Smooth muscle cell (in vitro differentiated cells): ENCODE results near the gene ROBO2. TPM values are rescaled to one million over a fixed set of nuclear protein-coding genes. Genes with fewer than 3 reads are reported as not detected.

ENCODE experiments used
- DNase-seq: peaks from one replicate; lab custom pipeline; 2025; ENCODE audit not compliant: unreplicated experiment; lab: John Stamatoyannopoulos, UW
- H2AFZ ChIP-seq: fragments of 200-600 bp; sonication (generic); 2 replicates; pipeline ENCODE4 v1.6.0; 2016; ENCODE audit warnings: antibody characterized with exemption, low read depth, mild to moderate bottlenecking
- H3F3A ChIP-seq: fragments of 200-600 bp; sonication (generic); 2 replicates; pipeline ENCODE4 v1.6.0; 2017; ENCODE audit warnings: antibody characterized with exemption, low read depth
- H3K27ac ChIP-seq: fragments of 200-600 bp; sonication (generic); 2 replicates; pipeline ENCODE4 v1.5.1; 2016; ENCODE audit warnings: low read depth, mild to moderate bottlenecking
- H3K27me3 ChIP-seq: fragments of 200-600 bp; sonication (generic); 2 replicates; pipeline ENCODE4 v1.6.1; 2016; ENCODE audit warnings: low read depth, mild to moderate bottlenecking
- H3K36me3 ChIP-seq: fragments of 200-600 bp; sonication (generic); 2 replicates; pipeline ENCODE4 v1.5.1; 2016; ENCODE audit warnings: low read depth
- H3K4me1 ChIP-seq: fragments of 200-600 bp; sonication (generic); 2 replicates; pipeline ENCODE4 v1.5.1; 2016; ENCODE audit warnings: low read depth
- H3K4me2 ChIP-seq: fragments of 200-600 bp; sonication (generic); 2 replicates; pipeline ENCODE4 v1.6.0; 2016; ENCODE audit warnings: mild to moderate bottlenecking
- H3K4me3 ChIP-seq: fragments of 200-600 bp; sonication (generic); 2 replicates; pipeline ENCODE4 v1.5.1; 2016; ENCODE audit warnings: mild to moderate bottlenecking
- H3K79me2 ChIP-seq: fragments of 200-600 bp; sonication (generic); 2 replicates; pipeline ENCODE4 v1.6.0; 2016; ENCODE audit warnings: low read depth, mild to moderate bottlenecking
- H3K9ac ChIP-seq: fragments of 200-600 bp; sonication (generic); 2 replicates; pipeline ENCODE4 v1.6.0; 2016; ENCODE audit warnings: low read depth
- H3K9me3 ChIP-seq: fragments of 200-600 bp; sonication (generic); replicated peaks from 2 replicates; pipeline ENCODE4 v1.5.1; 2016; ENCODE audit warnings: low read depth
- H4K20me1 ChIP-seq: fragments of 200-600 bp; sonication (generic); 2 replicates; pipeline ENCODE4 v1.6.0; 2016; ENCODE audit warnings: low read depth
- CTCF ChIP-seq: fragments of 200-600 bp; sonication (generic); IDR thresholded peaks from 2 replicates; pipeline ENCODE4 v1.5.1; 2017; ENCODE audit warnings: borderline replicate concordance, mild to moderate bottlenecking, antibody characterized with exemption; ENCODE audit not compliant: insufficient read depth, poor library complexity, severe bottlenecking
- WGBS: methylation state at CpG from one replicate; pipeline ENCODE4 v1.1.7; 2016; ENCODE audit warnings: low lambda C conversion rate; 5-methylcytosine and 5-hydroxymethylcytosine counted together
- polyA plus RNA-seq: library from polyadenylated mRNA; unstranded; fragments of >200 nt; fragmentation: Nextera tagmentation; extraction: Ambion mirVana; gene quantifications from 2 replicates; pipeline ENCODE4 v1.2.1, GENCODE V29; 2016
- total RNA-seq: library from RNA; depleted of rRNA; stranded (reverse); fragments of >200 nt; gene quantifications from 2 replicates; pipeline ENCODE4 v1.2.3, GENCODE V29; 2014

Gene ROBO2
- total and polyA plus RNA-seq, 2 experiments from 2014 or later, result 23.9 to 54.4 TPM

- peaks cover 3% of the 10 kb centered on the region for H4K20me1 ChIP-seq
- H3K9me3 ChIP-seq, result no peaks in the 10 kb centered on the region
- no peak overlapping the region for H3K27ac ChIP-seq
- no peaks in the 10 kb centered on the region for H3K4me1 ChIP-seq
- 88% methylated on average over 3 of the region's 3 CpGs for WGBS
- H3K36me3 ChIP-seq, result no peaks in the 10 kb centered on the region
- H3F3A ChIP-seq, result no peaks in the 10 kb centered on the region
- H3K4me2 ChIP-seq, result no peak overlapping the region
- no peaks in the 10 kb centered on the region for H3K27me3 ChIP-seq
- no peak for TF ChIP-seq CTCF
- no peak overlapping the region for H2AFZ ChIP-seq
- no peaks in the 10 kb centered on the region for H3K79me2 ChIP-seq
- DNase-seq, result no peak
- H3K4me3 ChIP-seq, result no peak overlapping the region
- no peak overlapping the region for H3K9ac ChIP-seq
Observed at GRCh38 chr3:77125966-77126365, 86.1 kb downstream of the ROBO2 start.

DNA sequence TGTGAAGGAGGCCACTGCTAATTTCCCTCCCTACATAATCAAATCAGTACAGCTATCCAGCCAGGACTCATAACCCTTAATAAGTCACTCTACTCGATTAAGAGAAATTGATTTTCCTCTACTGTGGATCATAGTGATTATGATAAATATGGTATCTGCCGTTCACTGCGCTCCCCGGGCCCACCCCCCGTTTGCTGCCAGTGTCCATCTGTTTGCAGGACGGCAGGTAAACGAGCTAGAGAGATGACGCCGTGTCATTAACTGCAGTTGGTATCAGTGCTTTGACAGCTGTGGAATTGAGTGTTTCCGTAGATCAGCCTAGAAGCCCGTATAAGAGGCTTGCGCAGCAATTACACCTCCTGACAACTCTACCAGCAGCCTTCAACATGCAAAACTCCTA is 94.9 kb downstream of the ROBO2 start:
- H3K79me2 ChIP-seq, result no peaks in the 10 kb centered on the region
- no peaks in the 10 kb centered on the region for H3K9me3 ChIP-seq
- no peak overlapping the region for H3K4me3 ChIP-seq
- H2AFZ ChIP-seq, result no peak overlapping the region
- H3K36me3 ChIP-seq, result no peaks in the 10 kb centered on the region
- no peak overlapping the region for H3K4me2 ChIP-seq
- no peak overlapping the region for H3K9ac ChIP-seq
- no peaks in the 10 kb centered on the region for H3K27me3 ChIP-seq
- H4K20me1 ChIP-seq, result no peaks in the 10 kb centered on the region
- WGBS, result 91% methylated on average over 12 of the region's 12 CpGs
- TF ChIP-seq CTCF, result no peak
- no peak overlapping the region for H3K27ac ChIP-seq
- H3F3A ChIP-seq, result no peaks in the 10 kb centered on the region
- no peaks in the 10 kb centered on the region for H3K4me1 ChIP-seq
- no peak for DNase-seq

GRCh38 chr3:77137559-77137958 is 97.7 kb downstream of the ROBO2 start:
- H3K79me2 ChIP-seq, result no peaks in the 10 kb centered on the region
- H3K4me2 ChIP-seq, result no peak overlapping the region
- no peak overlapping the region for H3K4me3 ChIP-seq
- H3K9me3 ChIP-seq, result no peaks in the 10 kb centered on the region
- H2AFZ ChIP-seq, result no peak overlapping the region
- no peak overlapping the region for H3K9ac ChIP-seq
- no peaks in the 10 kb centered on the region for H3K27me3 ChIP-seq
- no peaks in the 10 kb centered on the region for H3F3A ChIP-seq
- H3K27ac ChIP-seq, result no peak overlapping the region
- DNase-seq, result no peak
- WGBS, result 85% methylated on average over 5 of the region's 5 CpGs
- no peaks in the 10 kb centered on the region for H3K4me1 ChIP-seq
- H3K36me3 ChIP-seq, result no peaks in the 10 kb centered on the region
- TF ChIP-seq CTCF, result no peak
- no peaks in the 10 kb centered on the region for H4K20me1 ChIP-seq

GRCh38 chr3:77139624-77140023 is 99.7 kb downstream of the ROBO2 start:
- Histone ChIP-seq H3K9me3 (no peaks in the 10 kb centered on the region), H3K4me1 (no peaks in the 10 kb centered on the region), H3K27ac (no peak overlapping the region), H2AFZ (no peak overlapping the region), H3K4me3 (no peak overlapping the region), H3K9ac (no peak overlapping the region), H3F3A (no peaks in the 10 kb centered on the region), H3K79me2 (no peaks in the 10 kb centered on the region), H3K36me3 (no peaks in the 10 kb centered on the region), H3K27me3 (no peaks in the 10 kb centered on the region), H4K20me1 (no peaks in the 10 kb centered on the region), H3K4me2 (no peak overlapping the region)
- TF ChIP-seq CTCF, result no peak
- DNase-seq, result no peak
- 65% methylated on average over 3 of the region's 3 CpGs for WGBS
